ENCODE results near the gene ZDHHC9.

ZDHHC9 gene

DNA sequence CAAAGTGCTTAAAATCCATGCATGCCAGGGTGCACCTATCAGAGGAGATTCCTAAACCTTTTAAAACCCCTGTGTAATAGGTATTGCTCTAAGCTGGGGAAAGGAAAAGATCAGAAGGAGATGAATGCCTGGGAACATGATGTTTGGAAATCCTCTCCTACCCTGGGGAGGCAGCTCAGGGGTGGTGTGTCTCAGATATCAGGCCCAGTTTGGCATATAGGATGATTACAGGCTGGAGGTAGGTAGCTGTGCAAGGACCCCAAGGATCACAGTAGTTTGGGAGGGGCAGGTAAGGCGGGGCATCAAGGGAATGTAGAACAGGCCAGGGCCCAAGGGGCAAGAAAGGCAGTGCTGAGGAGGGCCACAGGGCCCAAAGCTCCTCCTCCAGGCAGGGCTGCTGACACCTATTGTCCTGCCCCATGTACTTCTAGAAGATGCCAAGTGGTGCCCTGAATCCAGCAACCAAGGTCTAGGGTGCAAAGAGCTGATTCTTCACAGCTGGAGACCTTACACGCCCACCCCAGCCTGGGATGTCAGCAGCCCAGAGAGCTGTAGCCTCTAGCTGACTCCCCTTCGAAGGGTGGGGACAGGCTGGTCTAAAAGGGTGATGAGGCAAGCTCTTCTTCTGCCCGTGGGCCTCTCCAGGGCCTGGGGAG, 46.3 kb downstream of the ZDHHC9 start:
- TF ChIP-seq CTCF (IDR thresholded peaks at IDR 0.05) = no peak
- peaks cover 18% of the 10 kb centered on the region for H3K4me1 Mint-ChIP-seq
- H3K27me3 Mint-ChIP-seq (ENCODE audit: low read depth, poor library complexity) = peaks cover 8% of the 10 kb centered on the region
- H3K27ac Mint-ChIP-seq = no peak overlapping the region
- H3K36me3 Mint-ChIP-seq (ENCODE audit: low read depth) = peaks cover 11% of the 10 kb centered on the region
- no peak overlapping the region for H3K4me3 Mint-ChIP-seq
- no peak for DNase-seq
- peaks cover 8% of the 10 kb centered on the region for H3K9me3 Mint-ChIP-seq

DNA sequence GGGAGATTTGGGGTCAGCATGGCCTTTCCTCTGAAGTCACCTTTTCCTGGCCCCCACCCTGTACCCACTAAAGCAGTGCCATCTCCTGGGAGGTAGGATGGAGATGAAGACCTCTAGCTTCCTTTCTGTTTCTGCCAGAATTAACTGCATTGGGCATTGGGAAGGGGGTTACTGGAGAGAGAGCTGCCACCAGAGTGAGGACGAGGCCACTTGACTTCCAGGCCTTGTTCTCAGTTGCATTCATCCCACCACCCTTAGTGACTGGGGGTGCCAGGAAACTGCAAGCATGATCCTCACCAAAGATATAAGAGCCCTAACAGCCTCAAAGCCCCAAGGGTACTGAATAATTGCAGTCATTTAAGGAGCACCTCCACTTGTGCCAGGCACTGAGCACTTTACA, 48.1 kb downstream of the ZDHHC9 start:
- no peak overlapping the region for H3K27ac Mint-ChIP-seq
- no peak for DNase-seq
- H3K9me3 Mint-ChIP-seq = peaks cover 8% of the 10 kb centered on the region
- peaks cover 11% of the 10 kb centered on the region for H3K36me3 Mint-ChIP-seq (ENCODE audit: low read depth)
- H3K4me1 Mint-ChIP-seq = peaks cover 18% of the 10 kb centered on the region
- H3K27me3 Mint-ChIP-seq (ENCODE audit: low read depth, poor library complexity) = peaks cover 10% of the 10 kb centered on the region
- no peak overlapping the region for H3K4me3 Mint-ChIP-seq
- TF ChIP-seq CTCF (IDR thresholded peaks at IDR 0.05) = no peak

DNA sequence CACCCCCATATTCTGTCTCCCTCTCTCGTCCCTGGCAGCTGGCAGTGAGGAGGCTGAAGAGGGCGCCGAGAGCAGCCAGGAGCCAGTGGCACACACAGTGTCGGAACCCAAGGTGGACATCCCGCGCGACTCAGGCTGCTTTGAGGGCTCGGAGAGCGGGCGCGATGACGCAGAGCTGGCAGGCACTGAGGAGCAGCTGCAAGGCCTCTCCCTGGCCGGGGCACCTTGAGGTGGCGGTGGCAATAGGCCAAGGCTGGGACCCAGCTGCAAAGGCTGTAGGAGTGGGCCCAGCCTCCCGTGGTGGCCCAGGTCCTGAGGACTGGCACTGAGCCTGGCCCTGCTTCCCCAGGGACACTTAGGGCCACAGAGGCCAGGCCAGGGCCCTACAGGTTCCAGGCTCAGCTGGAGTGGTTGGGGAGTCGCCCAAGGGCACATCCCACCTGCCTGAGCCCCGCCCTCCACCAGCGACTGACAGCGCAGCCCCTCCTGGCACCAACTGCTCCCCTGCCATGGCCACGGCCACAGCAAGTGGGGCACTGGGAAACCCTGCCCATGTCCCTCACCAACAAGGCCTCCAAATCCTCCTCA, 50.0 kb downstream of the ZDHHC9 start:
- Mint-ChIP-seq H3K27ac (no peak overlapping the region), H3K36me3 (ENCODE audit: low read depth) (no peaks in the 10 kb centered on the region), H3K27me3 (ENCODE audit: low read depth, poor library complexity) (peaks cover 11% of the 10 kb centered on the region), H3K4me1 (peaks cover under 1% of the 10 kb centered on the region), H3K4me3 (no peak overlapping the region), H3K9me3 (peaks cover 16% of the 10 kb centered on the region)
- DNase-seq = no peak
- TF ChIP-seq CTCF (IDR thresholded peaks at IDR 0.05) = no peak

DNA sequence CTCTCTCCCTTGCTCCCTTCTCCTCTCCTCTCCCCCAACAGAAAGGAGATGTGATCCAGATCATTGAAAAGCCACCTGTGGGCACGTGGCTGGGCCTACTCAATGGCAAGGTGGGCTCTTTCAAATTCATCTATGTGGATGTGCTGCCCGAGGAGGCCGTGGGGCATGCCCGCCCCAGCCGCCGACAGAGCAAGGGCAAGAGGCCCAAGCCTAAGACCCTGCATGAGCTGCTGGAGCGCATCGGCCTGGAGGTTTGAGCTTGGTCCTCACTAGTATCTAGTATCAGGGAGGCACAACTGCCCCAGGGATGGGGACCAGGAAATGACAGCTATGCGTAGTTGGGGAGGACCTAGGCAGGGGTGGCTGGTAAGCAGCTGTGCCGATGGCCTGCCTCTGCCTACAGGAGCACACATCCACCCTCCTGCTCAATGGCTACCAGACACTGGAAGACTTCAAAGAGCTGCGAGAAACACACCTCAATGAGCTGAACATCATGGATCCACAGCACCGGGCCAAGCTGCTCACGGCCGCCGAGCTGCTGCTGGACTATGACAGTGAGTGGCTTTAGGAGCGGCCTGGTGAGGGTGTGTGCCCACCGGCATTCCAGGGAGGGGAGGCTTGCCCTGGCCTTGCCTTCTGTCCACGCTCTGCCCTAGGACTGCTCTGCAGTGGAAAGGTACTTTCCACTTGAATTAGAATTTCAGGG, 50.9 kb downstream of the ZDHHC9 start:
- Mint-ChIP-seq H3K27ac (no peak overlapping the region), H3K9me3 (peaks cover 22% of the 10 kb centered on the region), H3K4me1 (no peaks in the 10 kb centered on the region), H3K27me3 (ENCODE audit: low read depth, poor library complexity) (peaks cover 11% of the 10 kb centered on the region), H3K4me3 (no peak overlapping the region), H3K36me3 (ENCODE audit: low read depth) (no peaks in the 10 kb centered on the region)
- DNase-seq = no peak
- no peak for TF ChIP-seq CTCF (IDR thresholded peaks at IDR 0.05)

GRCh38 chrX:129791961-129792570, 51.6 kb downstream of the ZDHHC9 start:
- Mint-ChIP-seq H3K4me1 (no peaks in the 10 kb centered on the region), H3K4me3 (no peak overlapping the region), H3K27ac (no peak overlapping the region), H3K27me3 (ENCODE audit: low read depth, poor library complexity) (peaks cover 11% of the 10 kb centered on the region), H3K36me3 (ENCODE audit: low read depth) (no peaks in the 10 kb centered on the region), H3K9me3 (peaks cover 28% of the 10 kb centered on the region)
- no peak for DNase-seq
- no peak for TF ChIP-seq CTCF (IDR thresholded peaks at IDR 0.05)
